Panc1 (cell line): ENCODE results near the gene SHISA5. TPM values are rescaled to one million over a fixed set of nuclear protein-coding genes. Genes with fewer than 3 reads are reported as not detected.
"Not testable (repeated sequence)": the region's sequence is repeated elsewhere in the genome, so short reads cannot be mapped to it uniquely, and the experiment has no call there.

Experiments
- ATAC-seq: fragments of 200-7000 bp; cut with Tn5 transposase; 2 replicates; pipeline ENCODE4 v1.9.1; 2020; ENCODE audit warnings: mild to moderate bottlenecking, moderate library complexity
- BruUV-seq: library from RNA; stranded (reverse); fragments of 400-500 nt; replicated peaks from 2 replicates; lab custom pipeline; 2021; lab: Mats Ljungman, UMichigan
- CTCF ChIA-PET: fragments of 300-600 bp; sonication (Branson Sonifier 250); formaldehyde crosslinking; loops from one replicate; lab custom pipeline; 2022; ENCODE audit warnings: antibody characterized with exemption; lab: Charles Lee
- POLR2A ChIA-PET: fragments of 300-600 bp; sonication (Branson Sonifier 250); formaldehyde crosslinking; loops from one replicate; lab custom pipeline; 2022; ENCODE audit warnings: antibody characterized with exemption; lab: Charles Lee
- DNase-seq: peaks from one replicate; pipeline ENCODE4 v3.0.0-alpha.2; 2010; ENCODE audit warnings: low read depth, low spot score
- H3K27ac ChIP-seq: 2 replicates; pipeline ENCODE4 v1.5.1; 2011; ENCODE audit warnings: mild to moderate bottlenecking, low read length, inconsistent platforms
- H3K27me3 ChIP-seq: fragments of 200-500 bp; sonication (Bioruptor generic); 2 replicates; pipeline ENCODE4 v1.6.0; 2014; ENCODE audit warnings: low read length, inconsistent platforms; ENCODE audit not compliant: control insufficient read depth, insufficient read depth
- H3K36me3 ChIP-seq: fragments of 200-500 bp; sonication (Bioruptor generic); 2 replicates; pipeline ENCODE4 v1.5.1; 2014; ENCODE audit warnings: inconsistent platforms, mild to moderate bottlenecking, low read length, moderate library complexity; ENCODE audit not compliant: control insufficient read depth, insufficient read depth
- H3K4me1 ChIP-seq: 2 replicates; pipeline ENCODE4 v1.5.1; 2011; ENCODE audit warnings: inconsistent platforms, mild to moderate bottlenecking, low read length, moderate library complexity; ENCODE audit not compliant: control insufficient read depth, insufficient read depth
- H3K4me3 ChIP-seq, 2 experiments: 2 replicates each; pipeline ENCODE4 v1.5.1; 2011 to 2012; ENCODE audit warnings: low read depth in 2 of 2, low read length in 2 of 2, mild to moderate bottlenecking in 2 of 2, inconsistent platforms in 1 of 2, moderate library complexity in 1 of 2
- H3K9me3 ChIP-seq: fragments of 200-500 bp; sonication (Bioruptor generic); 2 replicates; pipeline ENCODE4 v1.5.1; 2014; ENCODE audit warnings: low read depth, mild to moderate bottlenecking, inconsistent platforms, low read length, moderate library complexity; ENCODE audit not compliant: control insufficient read depth, insufficient read depth
- POLR2AphosphoS5 ChIP-seq: IDR thresholded peaks from 2 replicates; pipeline ENCODE4 v1.6.1; 2012; ENCODE audit warnings: mild to moderate bottlenecking, low read depth, low read length, moderate library complexity
- REST ChIP-seq, 2 experiments: IDR thresholded peaks; 2 replicates each; pipeline ENCODE4 v1.6.1; 2011 to 2012; ENCODE audit warnings: low read depth in 2 of 2, control low read depth in 1 of 2, low read length in 1 of 2, mild to moderate bottlenecking in 1 of 2, moderate library complexity in 1 of 2; ENCODE audit not compliant: insufficient read depth in 1 of 2
- SIN3A ChIP-seq: IDR thresholded peaks from 2 replicates; pipeline ENCODE4 v1.6.1; 2012; ENCODE audit warnings: low read depth, mild to moderate bottlenecking, low read length, moderate library complexity, borderline replicate concordance; ENCODE audit not compliant: insufficient read depth
- TCF7L2 ChIP-seq: IDR thresholded peaks from 2 replicates; pipeline ENCODE4 v1.6.1; 2011; ENCODE audit warnings: mild to moderate bottlenecking, low read depth, low read length, inconsistent platforms
- in situ Hi-C: cut with HindIII; loops from 2 replicates; pipeline ENCODE4 v1.10.0; 2016; ENCODE audit warnings: low sequenced_read_pairs, low pct_unique_long_range_greater_than_20kb
- intact Hi-C: fragments of 100-400 bp; cut with micrococcal nuclease; formaldehyde crosslinking; loops from one replicate; pipeline ENCODE4 v1.10.0; 2022; ENCODE audit not compliant: unreplicated experiment
- total RNA-seq: library from RNA; stranded (reverse); gene quantifications from one replicate; pipeline ENCODE4 v1.2.1, GENCODE V29; 2021; ENCODE audit not compliant: unreplicated experiment
- TF ChIP-seq, protein P1 (sequence below): fragments of 450-650 bp; IDR thresholded peaks from 2 replicates; pipeline ENCODE4 v1.5.1; 2017; ENCODE audit warnings: mild to moderate bottlenecking

The SHISA5 gene
- total RNA-seq, 1 experiment from 2014 or later, result 122 TPM

GRCh38 chr3:48532271-48532976 lies 28.4 kb upstream of the SHISA5 start:
- ChIA-PET CTCF (no interaction called here), POLR2A (no interaction called here)
- DNase-seq, result no peak

GRCh38 chr3:48530701-48531100 lies 26.7 kb upstream of the SHISA5 start:
- H3K4me3 ChIP-seq, intact Hi-C loops, H3K36me3 ChIP-seq, H3K9me3 ChIP-seq, H3K4me1 ChIP-seq, H3K27me3 ChIP-seq, DNase-seq, BruUV-seq, H3K27ac ChIP-seq, ATAC-seq, in situ Hi-C loops, CTCF ChIA-PET: not testable (repeated sequence)
- POLR2A ChIA-PET, result interaction anchor here (0.6 kb wide), 1 partner anchor 197 kb away, joined by 10 read pairs; no protein-coding TSS in a partner anchor

More at GRCh38 chr3:48532271-48532976, 28.4 kb upstream of the SHISA5 start:
- H3K9me3 ChIP-seq, result no peaks in the 10 kb centered on the region
- H3K4me3 ChIP-seq, result no peak overlapping the region
- TF ChIP-seq TCF7L2 (no peak), REST (IDR thresholded peaks at IDR 0.05; ENCODE audit: insufficient read depth in 1 of 2, low read depth in 2 of 2, low read length in 1 of 2) (no peak), SIN3A (no peak), POLR2AphosphoS5 (no peak)
- TF ChIP-seq, protein P1, sequence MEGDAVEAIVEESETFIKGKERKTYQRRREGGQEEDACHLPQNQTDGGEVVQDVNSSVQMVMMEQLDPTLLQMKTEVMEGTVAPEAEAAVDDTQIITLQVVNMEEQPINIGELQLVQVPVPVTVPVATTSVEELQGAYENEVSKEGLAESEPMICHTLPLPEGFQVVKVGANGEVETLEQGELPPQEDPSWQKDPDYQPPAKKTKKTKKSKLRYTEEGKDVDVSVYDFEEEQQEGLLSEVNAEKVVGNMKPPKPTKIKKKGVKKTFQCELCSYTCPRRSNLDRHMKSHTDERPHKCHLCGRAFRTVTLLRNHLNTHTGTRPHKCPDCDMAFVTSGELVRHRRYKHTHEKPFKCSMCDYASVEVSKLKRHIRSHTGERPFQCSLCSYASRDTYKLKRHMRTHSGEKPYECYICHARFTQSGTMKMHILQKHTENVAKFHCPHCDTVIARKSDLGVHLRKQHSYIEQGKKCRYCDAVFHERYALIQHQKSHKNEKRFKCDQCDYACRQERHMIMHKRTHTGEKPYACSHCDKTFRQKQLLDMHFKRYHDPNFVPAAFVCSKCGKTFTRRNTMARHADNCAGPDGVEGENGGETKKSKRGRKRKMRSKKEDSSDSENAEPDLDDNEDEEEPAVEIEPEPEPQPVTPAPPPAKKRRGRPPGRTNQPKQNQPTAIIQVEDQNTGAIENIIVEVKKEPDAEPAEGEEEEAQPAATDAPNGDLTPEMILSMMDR, result no peak
- no peaks in the 10 kb centered on the region for H3K36me3 ChIP-seq
- no TSS peak for BruUV-seq
- in situ Hi-C loops (no loop called here), intact Hi-C loops (no loop called here)
- no peaks in the 10 kb centered on the region for H3K4me1 ChIP-seq
- ATAC-seq, result no peak
- no peaks in the 10 kb centered on the region for H3K27me3 ChIP-seq
- no peak overlapping the region for H3K27ac ChIP-seq

GRCh38 chr3:48528754-48529153 lies 24.8 kb upstream of the SHISA5 start:
- TF ChIP-seq POLR2AphosphoS5 (no peak), SIN3A (no peak), TCF7L2 (no peak), REST (IDR thresholded peaks at IDR 0.05; ENCODE audit: insufficient read depth in 1 of 2, low read depth in 2 of 2, low read length in 1 of 2) (no peak)
- TF ChIP-seq, protein P1, result no peak
- DNase-seq (no peak), ATAC-seq (no peak)
- ChIA-PET POLR2A (no interaction called here), CTCF (no interaction called here)
- no peaks in the 10 kb centered on the region for H3K27me3 ChIP-seq
- H3K9me3 ChIP-seq, result no peaks in the 10 kb centered on the region
- no peak overlapping the region for H3K4me3 ChIP-seq
- H3K27ac ChIP-seq, result no peak overlapping the region
- H3K36me3 ChIP-seq, result no peaks in the 10 kb centered on the region
- H3K4me1 ChIP-seq, result no peaks in the 10 kb centered on the region
- intact Hi-C loops (no loop called here), in situ Hi-C loops (no loop called here)
- no TSS peak for BruUV-seq
